D721Med (cell line): ENCODE data around the gene VAPB.

Experiments used
- DNase-seq: peaks from one replicate; pipeline ENCODE4 v3.0.0; 2011; ENCODE audit warnings: low spot score; ENCODE audit not compliant: insufficient read length
- FAIRE-seq: peaks from 2 replicates; lab custom pipeline; 2011; peaks lifted over from hg19 to GRCh38; lab: Jason Lieb, UNC
- TF ChIP-seq, protein P1 (sequence below): IDR thresholded peaks from 2 replicates; pipeline ENCODE4 v1.5.1; 2012; ENCODE audit warnings: mild to moderate bottlenecking, control low read depth; ENCODE audit not compliant: insufficient read depth; ENCODE audit errors: missing control alignments

VAPB gene

GRCh38 chr20:58349570-58349969 lies 39.5 kb upstream of the VAPB start:
- DNase-seq: no peak
- no peak for FAIRE-seq
- TF ChIP-seq, protein P1, sequence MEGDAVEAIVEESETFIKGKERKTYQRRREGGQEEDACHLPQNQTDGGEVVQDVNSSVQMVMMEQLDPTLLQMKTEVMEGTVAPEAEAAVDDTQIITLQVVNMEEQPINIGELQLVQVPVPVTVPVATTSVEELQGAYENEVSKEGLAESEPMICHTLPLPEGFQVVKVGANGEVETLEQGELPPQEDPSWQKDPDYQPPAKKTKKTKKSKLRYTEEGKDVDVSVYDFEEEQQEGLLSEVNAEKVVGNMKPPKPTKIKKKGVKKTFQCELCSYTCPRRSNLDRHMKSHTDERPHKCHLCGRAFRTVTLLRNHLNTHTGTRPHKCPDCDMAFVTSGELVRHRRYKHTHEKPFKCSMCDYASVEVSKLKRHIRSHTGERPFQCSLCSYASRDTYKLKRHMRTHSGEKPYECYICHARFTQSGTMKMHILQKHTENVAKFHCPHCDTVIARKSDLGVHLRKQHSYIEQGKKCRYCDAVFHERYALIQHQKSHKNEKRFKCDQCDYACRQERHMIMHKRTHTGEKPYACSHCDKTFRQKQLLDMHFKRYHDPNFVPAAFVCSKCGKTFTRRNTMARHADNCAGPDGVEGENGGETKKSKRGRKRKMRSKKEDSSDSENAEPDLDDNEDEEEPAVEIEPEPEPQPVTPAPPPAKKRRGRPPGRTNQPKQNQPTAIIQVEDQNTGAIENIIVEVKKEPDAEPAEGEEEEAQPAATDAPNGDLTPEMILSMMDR: no peak

DNA sequence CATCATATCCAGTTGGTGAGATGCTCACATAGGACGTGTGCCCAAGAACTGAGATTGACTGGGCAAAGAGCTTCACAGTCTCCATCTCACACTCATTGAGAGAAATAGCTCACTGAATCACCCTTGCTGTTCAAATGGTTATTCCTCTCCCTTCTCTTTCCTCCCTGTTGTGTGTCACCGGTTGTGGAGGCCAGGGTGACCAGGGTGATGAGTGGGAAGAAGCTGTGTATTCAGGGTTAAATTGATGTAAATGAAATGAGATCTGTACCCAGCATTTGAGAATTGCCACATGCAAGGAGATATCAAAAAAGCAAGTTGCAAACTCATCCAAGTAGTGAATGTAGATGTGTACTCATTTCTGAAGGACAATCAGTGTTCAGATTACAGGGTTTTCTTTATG lies 36.6 kb upstream of the VAPB start:
- FAIRE-seq (no peak), DNase-seq (no peak)
- TF ChIP-seq, protein P1: no peak

DNA sequence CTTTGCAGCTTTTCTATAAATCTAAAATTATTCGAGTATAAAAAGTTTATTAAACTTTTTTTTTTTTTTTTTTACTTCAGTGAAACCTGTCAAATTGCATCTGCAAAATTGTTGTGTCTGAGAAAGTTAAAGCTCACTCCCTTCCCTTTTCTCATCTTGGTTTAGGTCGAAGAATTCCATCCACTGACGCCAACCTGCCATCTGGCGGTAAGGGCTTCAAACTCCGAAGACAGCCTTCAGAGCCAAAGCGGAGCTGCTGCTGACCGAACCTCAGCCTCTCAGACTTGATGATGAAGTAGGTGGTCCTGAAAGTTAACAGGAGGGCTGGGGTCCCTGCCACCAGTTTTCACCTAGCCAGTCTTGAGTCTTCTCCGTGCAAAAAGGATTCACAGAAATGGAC lies 29.6 kb upstream of the VAPB start:
- TF ChIP-seq, protein P1: no peak
- DNase-seq (no peak), FAIRE-seq (no peak)

DNA sequence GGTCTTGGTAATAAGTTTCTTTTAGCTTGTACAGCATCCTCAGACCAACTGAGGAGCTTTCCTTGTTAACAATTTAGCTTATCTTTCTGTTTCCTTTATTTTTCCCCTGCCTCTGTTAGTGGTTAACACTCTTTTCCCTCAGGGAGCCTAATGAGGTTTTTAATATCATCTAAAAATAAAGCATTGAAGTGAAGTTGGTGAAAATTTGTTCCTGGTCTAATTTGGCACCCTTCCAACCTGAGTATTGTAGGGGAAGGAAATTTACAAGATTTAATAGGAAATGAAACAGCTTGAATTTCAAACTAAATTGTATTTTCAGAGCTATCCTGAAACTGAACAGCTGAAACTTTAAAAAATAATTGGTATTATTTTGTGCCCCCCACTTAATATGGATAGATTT lies 28.1 kb upstream of the VAPB start:
- TF ChIP-seq, protein P1: no peak
- FAIRE-seq (no peak), DNase-seq (no peak)

GRCh38 chr20:58361481-58362205 lies 27.4 kb upstream of the VAPB start:
- DNase-seq (no peak), FAIRE-seq (no peak)
- TF ChIP-seq, protein P1: no peak

GRCh38 chr20:58362206-58362516 lies 26.9 kb upstream of the VAPB start:
- DNase-seq (no peak), FAIRE-seq (no peak)
- TF ChIP-seq, protein P1: no peak

- TF ChIP-seq, protein P1: no peak
- DNase-seq: no peak
- FAIRE-seq: no peak
Measured at GRCh38 chr20:58362970-58363369, 26.1 kb upstream of the VAPB start.
